ENCODE results near the gene IL1RAP. TPM values are rescaled to one million over a fixed set of nuclear protein-coding genes. Genes with fewer than 3 reads are reported as not detected.

The IL1RAP gene
- total RNA-seq, 1 donor from 2014 or later: 26.0 TPM

- Histone ChIP-seq H3K4me3 (no peak overlapping the region), H3K36me3 (no peaks in the 10 kb centered on the region), H3K27me3 (no peaks in the 10 kb centered on the region), H3K4me1 (no peaks in the 10 kb centered on the region), H3K9me3 (no peaks in the 10 kb centered on the region), H3K27ac (no peak overlapping the region)
- no peak for TF ChIP-seq POLR2A (IDR thresholded peaks at IDR 0.05)
- TF ChIP-seq CTCF (IDR thresholded peaks at IDR 0.05): no peak
- no peak for TF ChIP-seq POLR2AphosphoS5 (IDR thresholded peaks at IDR 0.05; ENCODE audit: insufficient read depth in 1 of 2, low read depth in 1 of 2)
- intact Hi-C loops (cut with DNase I): no loop called here
- DNase-seq (ENCODE audit: extremely low spot score in 2 of 2): no peak
Measured at GRCh38 chr3:190545191-190545590, 31.3 kb downstream of the IL1RAP start.

GRCh38 chr3:190546881-190547510 is 33.1 kb downstream of the IL1RAP start:
- Histone ChIP-seq H3K36me3 (no peaks in the 10 kb centered on the region), H3K4me1 (no peaks in the 10 kb centered on the region), H3K4me3 (no peak overlapping the region), H3K27ac (no peak overlapping the region), H3K27me3 (no peaks in the 10 kb centered on the region), H3K9me3 (no peaks in the 10 kb centered on the region)
- intact Hi-C loops (cut with DNase I): no loop called here
- TF ChIP-seq CTCF (IDR thresholded peaks at IDR 0.05) (no peak), POLR2A (IDR thresholded peaks at IDR 0.05) (no peak), POLR2AphosphoS5 (IDR thresholded peaks at IDR 0.05; ENCODE audit: insufficient read depth in 1 of 2, low read depth in 1 of 2) (no peak)
- DNase-seq (ENCODE audit: extremely low spot score in 2 of 2): no peak

- H3K27ac ChIP-seq: no peak overlapping the region
- H3K4me3 ChIP-seq: no peak overlapping the region
- H3K36me3 ChIP-seq: no peaks in the 10 kb centered on the region
- intact Hi-C loops (cut with DNase I): no loop called here
- TF ChIP-seq POLR2A (IDR thresholded peaks at IDR 0.05): no peak
- H3K4me1 ChIP-seq: no peaks in the 10 kb centered on the region
- no peaks in the 10 kb centered on the region for H3K9me3 ChIP-seq
- no peak for DNase-seq (ENCODE audit: extremely low spot score in 2 of 2)
- no peaks in the 10 kb centered on the region for H3K27me3 ChIP-seq
Measured at GRCh38 chr3:190548031-190548656, 34.3 kb downstream of the IL1RAP start.

- H3K27ac ChIP-seq: no peak overlapping the region
- no peak for DNase-seq (ENCODE audit: extremely low spot score in 2 of 2)
- no peaks in the 10 kb centered on the region for H3K9me3 ChIP-seq
- H3K4me1 ChIP-seq: no peaks in the 10 kb centered on the region
- TF ChIP-seq CTCF (IDR thresholded peaks at IDR 0.05) (no peak), POLR2AphosphoS5 (IDR thresholded peaks at IDR 0.05; ENCODE audit: insufficient read depth in 1 of 2, low read depth in 1 of 2) (no peak), POLR2A (IDR thresholded peaks at IDR 0.05) (no peak)
- H3K4me3 ChIP-seq: no peak overlapping the region
- H3K36me3 ChIP-seq: peaks cover 0 to 5% of the 10 kb centered on the region in 2 donors
- intact Hi-C loops (cut with DNase I): no loop called here
- H3K27me3 ChIP-seq: no peaks in the 10 kb centered on the region
Measured at GRCh38 chr3:190552021-190552420, 38.1 kb downstream of the IL1RAP start.

- Histone ChIP-seq H3K36me3 (peaks cover 0 to 5% of the 10 kb centered on the region in 2 donors), H3K4me3 (no peak overlapping the region), H3K27me3 (no peaks in the 10 kb centered on the region), H3K9me3 (no peaks in the 10 kb centered on the region), H3K4me1 (no peaks in the 10 kb centered on the region), H3K27ac (no peak overlapping the region)
- DNase-seq (ENCODE audit: extremely low spot score in 2 of 2): no peak
- intact Hi-C loops (cut with DNase I): no loop called here
- TF ChIP-seq POLR2AphosphoS5 (IDR thresholded peaks at IDR 0.05; ENCODE audit: insufficient read depth in 1 of 2, low read depth in 1 of 2): no peak
- TF ChIP-seq POLR2A (IDR thresholded peaks at IDR 0.05): no peak
- TF ChIP-seq CTCF (IDR thresholded peaks at IDR 0.05): no peak
Measured at GRCh38 chr3:190552969-190553759, 39.3 kb downstream of the IL1RAP start.

Data from vagina (tissue), 2 donors.